NB4 (cell line): ENCODE measurements around the gene TMEM213.

Source experiments
- POLR2A ChIP-seq: IDR thresholded peaks from 2 replicates; pipeline ENCODE4 v1.6.1; 2011; ENCODE audit warnings: mild to moderate bottlenecking; ENCODE audit not compliant: insufficient read length; ENCODE audit errors: extremely low read depth
- TF ChIP-seq, protein P1 (sequence below): IDR thresholded peaks from one replicate; pipeline ENCODE4 v1.5.1; 2012; ENCODE audit warnings: low read depth, low read length
- TF ChIP-seq, protein P2 (sequence below): IDR thresholded peaks from 2 replicates; pipeline ENCODE4 v1.6.1; 2011; ENCODE audit warnings: low read depth, low read length

DNA sequence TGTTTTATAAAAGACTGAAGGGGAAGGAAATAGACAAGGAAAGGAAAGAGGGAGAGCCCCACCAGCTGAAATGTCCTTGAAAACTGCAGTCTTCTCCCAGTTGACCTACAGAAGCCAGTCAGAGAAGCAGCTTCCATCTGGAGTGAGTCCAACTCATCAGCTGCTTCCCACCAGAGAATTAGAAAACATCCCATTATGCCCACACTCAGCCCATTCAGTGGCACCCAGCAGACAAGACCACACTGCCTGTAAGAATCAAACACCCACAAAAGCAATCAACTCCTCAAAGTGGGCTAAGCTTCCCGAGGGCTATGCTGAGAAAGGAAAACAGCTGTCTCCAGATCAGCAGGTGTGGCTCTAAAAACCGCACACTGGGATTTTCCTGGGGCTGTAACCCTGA, 29.6 kb upstream of the TMEM213 start:
- no peak for TF ChIP-seq POLR2A
- TF ChIP-seq, protein P1, sequence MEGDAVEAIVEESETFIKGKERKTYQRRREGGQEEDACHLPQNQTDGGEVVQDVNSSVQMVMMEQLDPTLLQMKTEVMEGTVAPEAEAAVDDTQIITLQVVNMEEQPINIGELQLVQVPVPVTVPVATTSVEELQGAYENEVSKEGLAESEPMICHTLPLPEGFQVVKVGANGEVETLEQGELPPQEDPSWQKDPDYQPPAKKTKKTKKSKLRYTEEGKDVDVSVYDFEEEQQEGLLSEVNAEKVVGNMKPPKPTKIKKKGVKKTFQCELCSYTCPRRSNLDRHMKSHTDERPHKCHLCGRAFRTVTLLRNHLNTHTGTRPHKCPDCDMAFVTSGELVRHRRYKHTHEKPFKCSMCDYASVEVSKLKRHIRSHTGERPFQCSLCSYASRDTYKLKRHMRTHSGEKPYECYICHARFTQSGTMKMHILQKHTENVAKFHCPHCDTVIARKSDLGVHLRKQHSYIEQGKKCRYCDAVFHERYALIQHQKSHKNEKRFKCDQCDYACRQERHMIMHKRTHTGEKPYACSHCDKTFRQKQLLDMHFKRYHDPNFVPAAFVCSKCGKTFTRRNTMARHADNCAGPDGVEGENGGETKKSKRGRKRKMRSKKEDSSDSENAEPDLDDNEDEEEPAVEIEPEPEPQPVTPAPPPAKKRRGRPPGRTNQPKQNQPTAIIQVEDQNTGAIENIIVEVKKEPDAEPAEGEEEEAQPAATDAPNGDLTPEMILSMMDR = no peak
- TF ChIP-seq, protein P2, sequence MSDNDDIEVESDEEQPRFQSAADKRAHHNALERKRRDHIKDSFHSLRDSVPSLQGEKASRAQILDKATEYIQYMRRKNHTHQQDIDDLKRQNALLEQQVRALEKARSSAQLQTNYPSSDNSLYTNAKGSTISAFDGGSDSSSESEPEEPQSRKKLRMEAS = no peak
